Middle frontal gyrus (tissue), 1 donor: ENCODE measurements around the gene TAP2.
"Not testable (repeated sequence)": the region's sequence is repeated elsewhere in the genome, so short reads cannot be mapped to it uniquely, and the experiment has no call there.

ENCODE experiments used
- DNase-seq: peaks from one replicate; pipeline ENCODE4 v3.0.0-alpha.2; 2015; ENCODE audit warnings: low spot score; ENCODE audit errors: extremely low spot score

Gene TAP2

GRCh38 chr6:32838114-32838958 lies at the start of gene TAP2:
Gene TAP2 (minus strand): TSS chr6:32838739. CDS start chr6:32838233, 506 bp downstream.
- DNase-seq: peak; percentile 91

- DNase-seq: no peak
Observed at GRCh38 chr6:32887616-32888015, 49.1 kb upstream of the TAP2 start.

- no peak for DNase-seq
Observed at GRCh38 chr6:32886681-32887383, 48.3 kb upstream of the TAP2 start.

GRCh38 chr6:32885698-32886286 lies 47.3 kb upstream of the TAP2 start:
- peak; percentile 58 for DNase-seq

GRCh38 chr6:32883789-32884188 lies 45.2 kb upstream of the TAP2 start:
- no peak for DNase-seq

GRCh38 chr6:32882879-32883250 lies 44.3 kb upstream of the TAP2 start:
- no peak for DNase-seq

GRCh38 chr6:32880962-32881361 lies 42.4 kb upstream of the TAP2 start:
- not testable (repeated sequence) for DNase-seq

- DNase-seq: no peak
Observed at GRCh38 chr6:32879691-32880090, 41.2 kb upstream of the TAP2 start.

GRCh38 chr6:32876603-32877002 lies 38.1 kb upstream of the TAP2 start:
- DNase-seq: no peak

GRCh38 chr6:32873947-32874346 lies 35.4 kb upstream of the TAP2 start:
- not testable (repeated sequence) for DNase-seq

- DNase-seq: peak; percentile 71
Observed at GRCh38 chr6:32868257-32868788, 29.8 kb upstream of the TAP2 start.

- DNase-seq: no peak
Observed at GRCh38 chr6:32867554-32868256, 29.2 kb upstream of the TAP2 start.

GRCh38 chr6:32867022-32867477 lies 28.5 kb upstream of the TAP2 start:
- no peak for DNase-seq

GRCh38 chr6:32865724-32866443 lies 27.3 kb upstream of the TAP2 start:
- no peak for DNase-seq

- no peak for DNase-seq
Observed at GRCh38 chr6:32862725-32863124, 24.2 kb upstream of the TAP2 start.

GRCh38 chr6:32860674-32861073 lies 22.1 kb upstream of the TAP2 start:
- no peak for DNase-seq

GRCh38 chr6:32858194-32858593 lies 19.7 kb upstream of the TAP2 start:
- no peak for DNase-seq

GRCh38 chr6:32857156-32857891 lies 18.8 kb upstream of the TAP2 start:
- no peak for DNase-seq

GRCh38 chr6:32855467-32856174 lies 17.1 kb upstream of the TAP2 start:
- no peak for DNase-seq
